Smooth muscle cell of the brain vasculature (primary cell): ENCODE data around the gene SLC44A1.

Experiments
- DNase-seq: peaks from one replicate; pipeline ENCODE4 v3.0.0-alpha.2; 2012; ENCODE audit warnings: low read depth, low spot score

The SLC44A1 gene

GRCh38 chr9:105466898-105467455, 222.5 kb downstream of the SLC44A1 start:
- no peak for DNase-seq

DNA sequence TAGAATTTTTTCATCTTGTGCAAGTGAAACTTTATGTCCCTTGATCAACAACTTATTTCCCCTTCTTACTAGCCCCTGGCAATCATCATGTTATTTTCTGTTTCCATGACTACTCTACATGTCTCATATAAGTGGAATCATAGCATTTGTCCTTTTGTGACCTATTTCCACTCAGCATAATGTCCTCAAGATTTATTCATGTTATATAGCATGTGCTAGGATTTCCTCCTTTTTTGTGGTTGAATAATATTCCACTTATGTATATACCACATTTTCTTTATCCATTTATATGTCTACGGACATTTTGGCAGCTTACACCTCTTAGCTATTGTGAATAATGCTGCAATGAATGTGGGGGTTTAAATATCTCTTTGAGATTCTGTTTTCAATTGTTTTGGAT, 224.4 kb downstream of the SLC44A1 start:
- DNase-seq: no peak

DNA sequence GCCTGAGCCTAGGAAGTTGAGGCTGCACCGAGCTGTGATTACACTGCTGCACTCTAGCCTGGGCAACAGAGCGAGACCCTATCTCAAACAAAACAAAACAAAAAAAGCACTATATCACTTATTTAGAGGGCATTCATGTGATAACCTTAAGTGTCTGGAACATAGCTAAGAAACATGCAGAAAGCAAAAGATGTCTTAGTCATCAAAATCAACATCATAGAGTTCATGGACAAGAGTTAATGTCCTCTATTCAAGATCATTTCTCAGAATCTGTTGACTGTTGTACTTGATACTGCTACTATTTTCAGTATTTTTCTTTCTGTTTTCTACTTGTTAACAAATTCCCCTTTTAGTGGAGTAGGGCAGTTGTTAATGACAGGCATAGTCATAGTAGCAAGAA, 228.8 kb downstream of the SLC44A1 start:
- no peak for DNase-seq

DNA sequence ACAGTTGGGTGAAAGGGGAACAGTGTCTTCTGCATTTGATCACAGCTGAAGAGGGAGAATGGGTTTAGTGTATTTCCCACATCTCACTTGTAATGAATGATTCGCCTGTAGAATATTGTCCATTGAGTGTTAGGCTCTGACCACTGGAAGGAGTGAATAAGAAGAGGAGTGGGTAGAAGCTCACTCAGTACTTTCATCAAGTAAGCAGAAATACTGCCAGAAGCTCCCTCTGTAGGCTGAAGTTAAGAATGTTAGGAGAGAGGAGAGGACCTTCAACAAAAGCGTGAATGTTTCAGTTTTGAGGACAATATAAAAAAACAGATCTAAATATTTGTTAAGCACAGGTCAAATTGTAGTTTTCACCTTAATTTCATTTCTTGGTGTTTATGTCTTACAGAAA, 230.9 kb downstream of the SLC44A1 start:
- DNase-seq: no peak

DNA sequence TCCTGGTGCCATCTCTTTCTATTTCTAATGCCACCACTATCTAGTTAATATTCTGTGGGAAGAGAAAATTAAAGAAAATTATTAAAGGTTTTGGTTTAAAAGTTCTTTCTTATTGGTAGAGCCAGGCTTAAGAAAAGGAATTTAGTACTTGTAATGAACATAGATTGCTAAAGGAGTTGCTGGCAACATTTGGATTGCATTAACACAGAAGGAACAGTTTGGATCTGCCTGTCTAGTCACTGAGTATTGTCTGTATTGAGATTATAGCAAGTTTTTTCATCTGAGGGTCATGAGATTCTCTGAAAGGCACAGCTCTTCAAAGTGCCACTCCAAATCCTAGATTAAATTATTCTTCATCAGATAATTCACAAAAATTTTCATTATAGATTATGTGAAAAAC, 235.4 kb downstream of the SLC44A1 start:
- DNase-seq: no peak

- no peak for DNase-seq
These were observed 239.2 kb downstream of the SLC44A1 start for GRCh38 chr9:105483618-105484017.

DNA sequence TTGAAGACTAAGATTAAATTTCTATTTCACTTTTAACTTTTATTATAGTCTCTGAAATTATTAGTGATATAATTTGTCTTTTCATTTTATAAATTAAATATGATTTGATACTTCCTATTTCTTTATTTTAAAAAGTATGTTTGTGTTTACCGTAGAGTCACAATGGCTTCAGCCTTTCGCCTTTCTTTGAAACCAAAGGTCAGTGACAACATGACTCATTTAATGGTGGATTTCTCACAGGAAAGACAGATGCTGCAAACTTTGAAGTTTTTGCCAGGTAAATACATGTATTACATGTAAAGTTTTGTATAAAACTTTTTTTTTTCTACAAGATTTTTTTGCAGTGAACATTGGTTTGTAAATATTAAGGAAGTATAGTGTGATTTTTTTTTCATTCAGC, 239.8 kb downstream of the SLC44A1 start:
- no peak for DNase-seq

GRCh38 chr9:105485131-105485530, 240.7 kb downstream of the SLC44A1 start:
- DNase-seq: no peak
